GM19467 (cell line): ENCODE results near the gene HSPB7.
"Not testable (repeated sequence)": the region's sequence is repeated elsewhere in the genome, so short reads cannot be mapped to it uniquely, and the experiment has no call there.

Source experiments
- ATAC-seq: cut with Tn5 transposase; IDR thresholded peaks from one replicate; pipeline ENCODE4 v1.9.1; 2021; ENCODE audit warnings: mild to moderate bottlenecking, moderate library complexity; ENCODE audit not compliant: unreplicated experiment

The HSPB7 gene

GRCh38 chr1:15985611-15986297 is 32.1 kb downstream of the HSPB7 start:
- ATAC-seq, result no peak

GRCh38 chr1:15983275-15983674 is 34.6 kb downstream of the HSPB7 start:
- no peak for ATAC-seq

- no peak for ATAC-seq
Measured at GRCh38 chr1:15981679-15982078, 36.2 kb downstream of the HSPB7 start.

- not testable (repeated sequence) for ATAC-seq
Measured at GRCh38 chr1:15977947-15978346, 39.9 kb downstream of the HSPB7 start.

GRCh38 chr1:15975805-15976680 is 41.8 kb downstream of the HSPB7 start, which contains the start of gene ZBTB17:
ZBTB17 (minus strand) TSS chr1:15976101; CDS start chr1:15948495, 27,606 bp downstream.
- ATAC-seq, result peak; percentile 68

GRCh38 chr1:15975358-15975804 is 42.5 kb downstream of the HSPB7 start:
- ATAC-seq, result peak; percentile 57

GRCh38 chr1:15974855-15975254 is 43.0 kb downstream of the HSPB7 start:
- peak; percentile 24 for ATAC-seq

GRCh38 chr1:15973772-15974171 is 44.1 kb downstream of the HSPB7 start:
- no peak for ATAC-seq

- ATAC-seq, result no peak
Measured at GRCh38 chr1:15972409-15972808, 45.4 kb downstream of the HSPB7 start.

- ATAC-seq, result no peak
Measured at GRCh38 chr1:15970911-15971310, 46.9 kb downstream of the HSPB7 start.

GRCh38 chr1:15969321-15969880 is 48.4 kb downstream of the HSPB7 start:
- no peak for ATAC-seq

- no peak for ATAC-seq
Measured at GRCh38 chr1:15968172-15968571, 49.7 kb downstream of the HSPB7 start.

GRCh38 chr1:15966956-15967344 is 50.9 kb downstream of the HSPB7 start:
- no peak for ATAC-seq

- peak; percentile 70 for ATAC-seq
Measured at GRCh38 chr1:15966081-15966955, 51.5 kb downstream of the HSPB7 start.

- ATAC-seq, result no peak
Measured at GRCh38 chr1:15965228-15965767, 52.5 kb downstream of the HSPB7 start.
